Measurements from ENCODE around the gene USP35.

USP35 gene

GRCh38 chr11:78188286-78189173 is at the start of gene USP35, which contains the start of gene KCTD21:
Gene USP35, plus strand, starts transcription at chr11:78188919. Its CDS starts 7,327 bp downstream, at chr11:78196246.
Gene KCTD21, minus strand, starts transcription at chr11:78188626. Its CDS starts 14,072 bp downstream, at chr11:78174554.
- DNase-seq = peak; percentile 86

DNA sequence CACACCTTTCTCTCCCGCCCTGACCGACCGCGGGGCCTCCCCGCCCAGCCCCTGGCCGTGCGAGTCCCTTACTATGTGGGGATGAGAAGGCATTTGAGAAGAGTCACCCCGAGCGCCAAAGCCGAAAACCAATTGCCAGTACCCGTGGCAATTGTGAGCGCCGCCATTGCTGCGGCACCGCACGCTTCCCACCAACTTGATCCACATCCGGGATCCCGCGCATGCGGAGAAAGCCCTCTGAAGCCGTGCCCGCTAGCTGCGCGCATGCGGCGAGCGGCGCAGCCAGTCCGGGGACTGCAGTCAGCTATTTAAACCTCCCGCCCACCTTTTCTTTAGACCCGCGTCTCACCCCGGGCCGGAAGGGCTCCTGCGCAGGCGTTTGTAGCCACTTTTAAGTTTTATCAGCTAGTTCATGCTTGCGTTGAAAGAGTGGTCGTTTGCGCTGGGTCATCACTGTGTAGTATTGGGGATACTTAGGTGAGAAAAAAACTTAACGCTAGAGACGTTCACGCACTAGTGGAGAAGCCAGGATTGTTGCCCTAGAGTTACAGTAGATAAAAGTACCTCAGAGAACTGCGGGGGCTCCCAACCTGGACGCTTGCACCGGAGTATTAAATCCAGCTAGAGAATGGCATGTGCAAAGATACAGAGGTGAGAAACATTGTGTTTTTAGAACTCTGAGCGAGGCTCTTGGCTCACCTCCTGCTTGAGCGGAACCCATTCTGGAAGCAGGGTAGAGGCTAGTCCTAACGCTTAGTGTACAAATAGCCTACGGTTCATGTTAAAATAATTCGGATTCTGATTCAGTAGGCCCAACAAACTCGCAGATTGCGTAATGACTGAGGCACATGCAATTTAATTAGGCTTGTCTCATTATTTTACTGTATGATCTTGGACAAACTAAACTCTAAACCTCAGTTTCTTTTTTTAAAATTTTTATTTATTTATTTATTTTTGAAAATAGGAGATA is 49.0 kb upstream of the USP35 start, which contains the start of gene ALG8:
Gene ALG8 (minus strand): TSS at position 205 of the 970 bp plus-strand sequence. CDS start 38 bp downstream, at position 167.
- DNase-seq = peak; percentile 97

GRCh38 chr11:78140392-78141077 is 48.2 kb upstream of the USP35 start:
- DNase-seq = no peak

- no peak for DNase-seq
These were observed 43.2 kb upstream of the USP35 start for GRCh38 chr11:78145511-78146025.

GRCh38 chr11:78147807-78148206 is 40.9 kb upstream of the USP35 start:
- no peak for DNase-seq

GRCh38 chr11:78149646-78150045 is 39.1 kb upstream of the USP35 start:
- no peak for DNase-seq

DNA sequence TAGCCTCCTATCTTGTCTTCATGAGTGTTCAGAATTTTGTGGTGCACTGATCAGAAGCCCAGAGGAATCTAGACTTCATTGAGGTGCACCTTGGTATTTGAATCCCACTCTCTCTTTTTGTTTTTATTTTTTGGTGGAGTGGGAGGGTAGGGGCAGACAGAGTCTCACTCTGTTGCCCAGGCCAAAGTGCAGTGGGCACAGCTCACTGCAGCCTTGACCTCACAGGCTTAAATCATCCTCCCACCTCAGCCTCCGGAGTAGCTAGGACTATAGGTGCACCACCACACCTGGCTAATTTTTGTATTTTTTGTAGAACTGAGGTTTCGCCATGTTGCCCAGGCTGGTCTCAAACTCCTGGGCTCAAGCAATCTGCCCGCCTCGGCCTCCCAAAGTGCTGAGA is 38.4 kb upstream of the USP35 start:
- DNase-seq = no peak

GRCh38 chr11:78150754-78151153 is 38.0 kb upstream of the USP35 start:
- no peak for DNase-seq

- DNase-seq = no peak
These were observed 36.9 kb upstream of the USP35 start for GRCh38 chr11:78151804-78152203.

DNA sequence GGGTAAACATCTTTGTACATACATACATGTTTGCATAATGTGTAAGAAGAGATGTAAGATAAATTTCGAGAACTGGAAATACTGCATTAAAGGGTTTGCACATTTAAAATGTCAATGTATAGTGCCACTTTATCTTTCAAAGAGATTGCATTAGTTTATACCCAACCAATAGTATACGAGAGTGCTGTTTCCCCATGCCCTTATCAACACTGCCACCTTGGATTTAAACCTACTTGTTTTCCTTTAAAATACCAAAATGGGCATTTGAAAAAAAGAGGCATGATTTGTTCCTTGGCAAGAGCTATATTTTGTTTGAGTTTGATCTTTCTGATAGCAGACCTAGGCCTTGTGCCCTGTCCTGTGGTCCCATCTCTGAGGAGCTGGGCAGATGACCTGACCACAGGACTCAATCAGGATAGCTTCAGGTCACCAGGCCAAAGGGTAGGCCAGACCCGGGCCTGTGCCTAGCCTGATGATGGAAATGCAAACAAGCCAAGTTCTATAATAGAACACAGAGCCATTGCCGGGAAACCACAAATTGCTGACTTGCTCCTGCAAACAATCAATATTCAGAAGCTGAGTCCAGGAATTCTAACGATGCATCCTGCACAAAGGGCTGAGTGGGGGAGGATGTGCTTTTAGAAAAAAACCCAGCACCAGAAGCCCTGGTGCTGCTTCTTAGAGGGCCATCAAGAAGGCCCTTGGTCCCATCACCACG is 32.4 kb upstream of the USP35 start:
- DNase-seq = no peak

DNA sequence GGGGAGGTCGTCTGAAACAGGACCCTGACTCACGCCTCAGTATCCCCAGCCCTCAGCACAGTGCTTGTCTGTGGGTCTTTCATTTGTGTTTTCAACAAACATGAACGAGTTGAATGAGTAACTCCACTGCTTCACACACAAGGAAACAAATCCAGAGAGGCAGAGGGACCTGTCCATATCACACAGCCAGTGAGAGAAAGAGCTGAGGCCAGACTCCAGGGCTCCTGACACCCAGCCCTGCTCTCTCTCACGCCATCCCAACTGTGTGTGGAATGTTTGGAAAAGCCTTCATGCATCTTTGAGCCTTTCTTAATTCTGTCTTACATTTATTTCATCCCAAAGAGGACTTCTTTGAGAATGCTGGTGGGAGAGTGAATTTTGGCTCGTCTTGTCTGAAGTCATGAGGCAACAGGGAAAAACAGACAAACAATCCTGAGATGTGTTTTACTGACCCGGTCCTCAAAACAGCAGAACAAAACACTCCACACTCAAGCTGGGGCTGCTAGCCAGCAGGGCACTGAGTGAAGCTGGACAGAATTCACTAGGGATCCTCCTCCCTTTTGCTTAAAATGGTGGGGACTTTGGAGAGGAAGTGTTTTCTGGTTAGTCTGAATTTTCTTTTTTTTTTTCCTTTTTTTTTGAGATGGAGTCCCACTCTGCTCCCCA is 29.6 kb upstream of the USP35 start:
- no peak for DNase-seq

DNA sequence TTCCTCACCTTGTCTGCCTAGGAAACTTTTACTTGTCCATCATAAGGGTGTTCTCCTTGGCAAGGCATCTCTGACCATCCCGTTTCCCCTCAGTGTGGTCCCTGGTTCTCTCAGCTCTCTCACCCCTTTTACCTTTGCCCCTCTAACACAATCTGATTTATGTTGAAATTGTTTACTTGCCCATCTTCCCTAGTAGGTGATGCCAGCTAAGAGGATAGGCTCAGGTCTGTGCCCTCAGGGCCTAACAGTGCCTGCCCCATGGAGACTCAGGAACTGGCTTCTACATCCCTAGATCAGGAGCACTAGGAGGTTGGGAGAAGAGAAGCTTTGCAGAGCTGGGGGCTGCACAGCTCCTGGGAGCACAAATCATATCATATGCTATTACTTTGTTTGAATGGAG is 28.2 kb upstream of the USP35 start:
- no peak for DNase-seq

GRCh38 chr11:78161346-78161745 is 27.4 kb upstream of the USP35 start:
- DNase-seq = no peak

DNA sequence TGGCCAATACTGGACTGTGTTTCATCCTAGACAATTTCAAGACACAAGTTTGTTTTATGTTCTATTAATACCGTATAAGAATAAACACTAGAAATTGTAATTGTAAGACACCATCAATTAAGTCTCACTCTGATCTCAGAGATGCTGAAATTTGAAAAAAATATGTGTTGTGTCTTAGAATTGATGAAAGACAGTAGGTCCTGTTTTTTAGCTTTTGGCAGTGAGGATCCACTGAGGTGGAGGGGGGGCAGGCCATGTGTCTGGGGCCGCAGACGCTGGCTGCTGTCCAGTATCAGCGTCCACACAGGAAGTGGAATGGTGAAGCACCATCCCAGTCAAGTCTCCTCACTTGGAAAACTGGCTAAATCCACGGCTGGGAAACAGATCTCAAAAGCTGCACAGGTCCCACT is 26.8 kb upstream of the USP35 start:
- no peak for DNase-seq

- no peak for DNase-seq
These were observed 24.9 kb upstream of the USP35 start for GRCh38 chr11:78163828-78164227.

DNA sequence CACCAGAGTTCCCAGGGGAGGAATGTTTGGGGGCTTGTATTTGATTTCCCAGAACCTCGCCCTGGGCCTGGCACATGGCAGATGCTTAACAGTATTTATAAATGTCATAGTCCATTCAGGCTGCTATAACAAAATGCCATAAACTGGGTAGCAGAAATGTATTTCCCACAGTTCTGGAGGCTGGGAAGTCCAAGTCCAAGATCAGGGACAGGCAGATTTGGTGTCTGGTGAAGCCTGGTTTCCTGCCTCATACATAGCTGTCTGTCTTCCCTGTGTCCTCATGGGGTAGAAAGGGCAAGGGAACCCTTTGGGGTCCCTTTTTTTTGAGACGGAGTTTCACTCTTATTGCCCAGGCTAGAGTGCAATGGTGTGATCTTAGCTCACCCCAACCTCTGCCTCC is 24.2 kb upstream of the USP35 start:
- no peak for DNase-seq

- DNase-seq = no peak
These were observed 21.8 kb upstream of the USP35 start for GRCh38 chr11:78166855-78167469.

- DNase-seq = no peak
These were observed 19.9 kb upstream of the USP35 start for GRCh38 chr11:78168539-78169477.

DNA sequence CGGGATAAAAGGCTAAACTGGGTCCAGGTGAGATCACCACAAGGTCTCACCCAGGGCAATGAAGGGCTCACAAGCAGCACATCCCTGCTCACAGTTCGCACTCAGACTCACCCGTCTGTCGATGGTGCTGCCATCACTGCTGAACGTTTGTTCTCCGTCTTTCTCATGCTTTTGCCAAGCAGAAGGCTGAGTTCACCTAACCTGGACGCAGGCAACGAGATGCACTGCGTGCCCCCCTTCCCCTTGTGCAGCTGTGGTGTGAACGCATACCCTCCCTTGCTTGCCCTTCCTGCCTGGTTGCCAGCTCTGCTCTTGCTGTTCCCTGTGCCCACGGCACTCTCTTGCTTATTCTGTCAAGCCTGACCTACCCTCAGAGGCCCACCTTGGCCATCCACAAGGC is 18.3 kb upstream of the USP35 start:
- DNase-seq = no peak

Measured in activated effector memory CD4-positive, alpha-beta T cell treated with Interleukin-2 at 50 U/mL for 16 hours (primary cell).